Measurements from ENCODE around the gene MRPS31. TPM values are rescaled to one million over a fixed set of nuclear protein-coding genes. Genes with fewer than 3 reads are reported as not detected.

The MRPS31 gene
- total RNA-seq, 1 experiment from 2014 or later = 22.8 TPM

- intact Hi-C loops (cut with micrococcal nuclease) = no loop called here
- Histone ChIP-seq H4K20me1 (ENCODE audit: insufficient read depth) (no peaks in the 10 kb centered on the region), H3K9me3 (ENCODE audit: control insufficient read depth in 1 of 2, insufficient read depth in 1 of 2, low read depth in 1 of 2, low read length in 2 of 2) (no peaks in the 10 kb centered on the region), H3K79me2 (ENCODE audit: insufficient read depth, low read length) (peaks cover 14% of the 10 kb centered on the region), H2AFZ (ENCODE audit: low read depth, low read length, poor library complexity, severe bottlenecking) (no peak overlapping the region), H3K9ac (ENCODE audit: low read length) (peak overlapping the region; percentile 86), H3K9me2 (ENCODE audit: insufficient read depth) (no peaks in the 10 kb centered on the region), H3K36me3 (ENCODE audit: control insufficient read depth in 1 of 2, insufficient read depth in 2 of 2, low read length in 2 of 2) (no peaks in the 10 kb centered on the region; a peak in 1 of 4 replicates), H3K4me3 (replicated peaks in 1 of 2; ENCODE audit: low read depth in 1 of 2, low read length in 2 of 2) (peak overlapping the region; percentile 75 to 81), H3K27ac (ENCODE audit: low read depth, low read length) (peak overlapping the region; percentile 91), H3K4me2 (ENCODE audit: low read length) (peak overlapping the region; percentile 96), H3K4me1 (ENCODE audit: control insufficient read depth in 1 of 2, insufficient read depth in 2 of 2, low read length in 2 of 2) (peaks cover 15 to 36% of the 10 kb centered on the region in 2 experiments; a peak in 3 of 4 replicates), H3K27me3 (ENCODE audit: insufficient read depth, low read length) (no peaks in the 10 kb centered on the region)
- ATAC-seq = no peak
- no peak for DNase-seq (ENCODE audit: low read depth, low spot score)
- TF ChIP-seq REST (IDR thresholded peaks at IDR 0.05; ENCODE audit: low read depth) (no peak), MAX (IDR thresholded peaks at IDR 0.05) (no peak), YY1 (IDR thresholded peaks at IDR 0.05; ENCODE audit: extremely low read depth, insufficient replicate concordance, low read depth, low read length) (no peak), JUND (IDR thresholded peaks at IDR 0.05) (no peak), EZH2phosphoT487 (IDR thresholded peaks at IDR 0.05; ENCODE audit: borderline replicate concordance) (no peak), CTCF (IDR thresholded peaks at IDR 0.05 in 2 of 3, conservative IDR thresholded peaks at IDR 0.05 in 1 of 3; ENCODE audit: borderline replicate concordance in 1 of 3, insufficient read depth in 1 of 3, low read depth in 2 of 3, low read length in 2 of 3) (no peak), ZBTB33 (IDR thresholded peaks at IDR 0.05; ENCODE audit: extremely low read depth, insufficient replicate concordance, low read length) (no peak), RAD21 (IDR thresholded peaks at IDR 0.05; ENCODE audit: low read depth) (no peak), ATF3 (IDR thresholded peaks at IDR 0.05) (no peak), FOSL1 (IDR thresholded peaks at IDR 0.05; ENCODE audit: low read depth) (no peak), SP1 (IDR thresholded peaks at IDR 0.05; ENCODE audit: low read depth) (no peak), ZFX (IDR thresholded peaks at IDR 0.05) (no peak), CEBPB (IDR thresholded peaks at IDR 0.05; ENCODE audit: low read depth) (no peak), POLR2A (IDR thresholded peaks at IDR 0.05; ENCODE audit: borderline replicate concordance, extremely low read depth, insufficient read depth, insufficient read length) (no peak), EGR1 (IDR thresholded peaks at IDR 0.05; ENCODE audit: low read depth) (no peak), POLR2AphosphoS5 (IDR thresholded peaks at IDR 0.05; ENCODE audit: low read depth, low read length) (no peak), ZNF274 (IDR thresholded peaks at IDR 0.05; ENCODE audit: low read depth, low read length) (no peak), ELF1 (IDR thresholded peaks at IDR 0.05; ENCODE audit: borderline replicate concordance, low read depth) (no peak), SRF (IDR thresholded peaks at IDR 0.05; ENCODE audit: low read depth) (no peak), SIN3A (IDR thresholded peaks at IDR 0.05; ENCODE audit: low read depth) (no peak)
- ChIA-PET RAD21 (ENCODE audit: low non-redundant PET in 1 of 2, low total read pairs in 2 of 2, uncharacterized antibody in 2 of 2, unreplicated experiment in 2 of 2) (no interaction called here), POLR2A (no interaction called here), CTCF (interaction anchor here (0.8 to 1.3 kb wide), 2 partner anchors 23 to 264 kb away, joined by 3 to 5 read pairs; no protein-coding TSS in a partner anchor)
- TSS peak; percentile 55 for BruUV-seq (replicated peaks)
These were observed 19.2 kb upstream of the MRPS31 start for GRCh38 chr13:40790154-40790616.
